LNCAP (cell line): ENCODE data around the gene TOR4A.

Experiments
- TF ChIP-seq, protein P1 (sequence below): fragments of 450-650 bp; IDR thresholded peaks from 2 replicates; pipeline ENCODE4 v1.5.1; 2017; ENCODE audit warnings: mild to moderate bottlenecking

The TOR4A gene

DNA sequence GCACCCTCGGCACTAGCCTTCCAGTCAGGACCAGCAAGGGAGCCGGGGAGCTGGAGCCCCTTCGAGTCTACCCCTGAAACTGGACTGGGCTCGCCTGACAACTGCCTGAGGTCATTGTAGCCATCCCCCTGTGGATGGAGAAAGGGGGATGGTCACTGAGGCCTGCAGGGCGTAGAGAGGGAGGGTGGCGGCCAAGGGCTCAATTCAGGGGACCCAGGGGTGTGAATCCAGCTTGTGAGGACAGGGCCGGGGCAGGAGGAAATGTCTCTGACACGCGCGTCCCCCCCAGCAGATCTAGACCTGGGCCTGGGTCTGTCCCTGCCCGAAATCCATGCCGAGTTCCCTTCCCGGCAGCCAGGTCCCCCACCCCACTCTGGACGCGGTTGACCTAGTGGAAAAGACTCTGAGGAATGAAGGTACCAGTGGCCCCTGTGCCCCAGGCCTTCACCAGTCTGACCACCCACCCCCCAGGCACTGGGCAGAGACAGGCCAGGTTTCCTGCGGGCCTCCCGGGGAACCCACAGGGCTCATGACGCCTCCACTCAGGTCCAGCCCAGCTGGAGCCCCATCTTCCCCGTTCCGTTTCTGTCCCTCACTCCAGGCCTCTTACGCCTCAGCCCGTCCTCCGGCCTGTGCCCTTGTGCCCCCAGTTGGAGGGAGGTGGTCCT is 46.0 kb upstream of the TOR4A start:
- TF ChIP-seq, protein P1, sequence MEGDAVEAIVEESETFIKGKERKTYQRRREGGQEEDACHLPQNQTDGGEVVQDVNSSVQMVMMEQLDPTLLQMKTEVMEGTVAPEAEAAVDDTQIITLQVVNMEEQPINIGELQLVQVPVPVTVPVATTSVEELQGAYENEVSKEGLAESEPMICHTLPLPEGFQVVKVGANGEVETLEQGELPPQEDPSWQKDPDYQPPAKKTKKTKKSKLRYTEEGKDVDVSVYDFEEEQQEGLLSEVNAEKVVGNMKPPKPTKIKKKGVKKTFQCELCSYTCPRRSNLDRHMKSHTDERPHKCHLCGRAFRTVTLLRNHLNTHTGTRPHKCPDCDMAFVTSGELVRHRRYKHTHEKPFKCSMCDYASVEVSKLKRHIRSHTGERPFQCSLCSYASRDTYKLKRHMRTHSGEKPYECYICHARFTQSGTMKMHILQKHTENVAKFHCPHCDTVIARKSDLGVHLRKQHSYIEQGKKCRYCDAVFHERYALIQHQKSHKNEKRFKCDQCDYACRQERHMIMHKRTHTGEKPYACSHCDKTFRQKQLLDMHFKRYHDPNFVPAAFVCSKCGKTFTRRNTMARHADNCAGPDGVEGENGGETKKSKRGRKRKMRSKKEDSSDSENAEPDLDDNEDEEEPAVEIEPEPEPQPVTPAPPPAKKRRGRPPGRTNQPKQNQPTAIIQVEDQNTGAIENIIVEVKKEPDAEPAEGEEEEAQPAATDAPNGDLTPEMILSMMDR, result no peak

DNA sequence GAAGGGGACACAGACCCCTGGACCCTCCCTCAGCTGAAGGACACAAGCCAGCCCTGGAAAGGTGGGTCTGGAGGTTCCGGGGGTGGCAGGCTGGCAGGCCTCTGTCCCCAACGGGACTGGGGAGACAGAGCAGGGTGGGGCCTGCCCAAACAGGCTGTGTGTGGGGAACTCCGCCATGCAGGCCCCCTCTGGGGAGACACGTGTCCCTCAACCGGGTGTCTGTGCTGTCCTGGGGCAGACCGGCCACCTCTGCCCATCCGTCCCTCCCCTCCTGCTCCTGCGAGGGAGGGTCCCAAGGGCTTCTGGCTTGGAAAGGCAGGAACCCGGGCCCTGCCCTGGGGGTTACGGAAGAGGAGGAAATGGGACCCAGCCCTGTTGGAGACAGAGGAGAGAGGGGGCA is 45.4 kb upstream of the TOR4A start:
- TF ChIP-seq, protein P1, result no peak

DNA sequence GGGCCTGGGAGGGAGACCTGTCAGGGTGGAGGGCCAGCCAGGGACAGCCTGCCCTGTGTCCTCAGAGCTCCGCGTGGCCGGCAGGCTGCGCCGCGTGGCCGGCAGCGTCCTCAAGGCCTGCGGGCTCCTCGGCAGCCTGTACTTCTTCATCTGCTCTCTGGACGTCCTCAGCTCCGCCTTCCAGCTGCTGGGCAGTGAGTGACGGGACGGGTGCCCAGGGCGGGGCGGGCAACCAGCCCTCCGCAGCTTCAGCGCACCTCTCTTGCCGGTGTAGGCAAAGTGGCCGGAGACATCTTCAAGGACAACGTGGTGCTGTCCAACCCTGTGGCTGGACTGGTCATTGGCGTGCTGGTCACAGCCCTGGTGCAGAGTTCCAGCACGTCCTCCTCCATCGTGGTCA is 45.0 kb upstream of the TOR4A start:
- TF ChIP-seq, protein P1, result no peak

DNA sequence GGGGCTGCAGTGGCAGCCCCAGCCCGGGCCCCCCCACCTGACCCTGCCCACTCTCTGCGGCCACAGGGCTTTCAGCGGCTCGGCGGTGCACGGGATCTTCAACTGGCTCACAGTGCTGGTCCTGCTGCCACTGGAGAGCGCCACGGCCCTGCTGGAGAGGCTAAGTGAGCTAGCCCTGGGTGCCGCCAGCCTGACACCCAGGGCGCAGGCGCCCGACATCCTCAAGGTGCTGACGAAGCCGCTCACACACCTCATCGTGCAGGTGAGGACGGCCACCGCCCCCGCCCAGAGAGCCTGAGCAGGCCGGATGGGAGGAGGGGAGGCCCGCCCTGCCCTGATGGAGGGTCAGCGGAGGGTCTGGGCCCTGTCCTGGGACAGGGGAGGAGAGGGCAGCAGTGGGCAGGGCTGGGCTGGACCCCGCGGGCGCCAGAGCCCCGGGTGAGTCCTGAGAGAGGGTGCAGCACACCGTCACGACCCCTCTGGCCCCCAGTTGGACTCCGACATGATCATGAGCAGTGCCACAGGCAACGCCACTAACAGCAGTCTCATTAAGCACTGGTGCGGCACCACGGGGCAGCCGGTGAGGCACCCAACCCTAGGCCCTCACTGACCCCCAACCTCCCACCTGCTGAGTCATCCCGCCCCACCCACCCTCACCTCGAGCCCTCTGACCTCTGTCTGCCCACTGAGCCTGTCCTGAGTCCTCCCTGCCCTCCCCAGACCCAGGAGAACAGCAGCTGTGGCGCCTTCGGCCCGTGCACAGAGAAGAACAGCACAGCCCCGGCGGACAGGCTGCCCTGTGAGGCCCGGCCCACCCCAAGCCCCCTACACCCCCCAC is 44.2 kb upstream of the TOR4A start:
- TF ChIP-seq, protein P1, result no peak

DNA sequence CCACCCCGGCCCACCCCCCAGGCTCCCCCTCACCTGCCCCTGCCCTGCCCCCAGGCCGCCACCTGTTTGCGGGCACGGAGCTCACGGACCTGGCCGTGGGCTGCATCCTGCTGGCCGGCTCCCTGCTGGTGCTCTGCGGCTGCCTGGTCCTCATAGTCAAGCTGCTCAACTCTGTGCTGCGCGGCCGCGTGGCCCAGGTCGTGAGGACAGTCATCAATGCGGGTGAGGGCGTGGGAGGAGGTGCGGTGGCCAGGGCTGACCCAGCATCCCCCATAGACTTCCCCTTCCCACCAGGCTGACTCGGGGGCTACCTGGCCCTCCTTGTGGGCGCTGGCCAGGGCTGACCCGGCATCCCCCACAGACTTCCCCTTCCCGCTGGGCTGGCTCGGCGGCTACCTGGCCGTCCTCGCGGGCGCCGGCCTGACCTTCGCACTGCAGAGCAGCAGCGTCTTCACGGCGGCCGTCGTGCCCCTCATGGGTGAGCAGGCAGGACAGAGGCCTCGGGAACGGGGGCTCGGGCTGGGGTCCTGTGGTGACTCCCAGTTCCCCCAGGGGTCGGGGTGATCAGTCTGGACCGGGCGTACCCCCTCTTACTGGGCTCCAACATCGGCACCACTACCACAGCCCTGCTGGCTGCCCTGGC is 43.4 kb upstream of the TOR4A start:
- TF ChIP-seq, protein P1, result no peak

DNA sequence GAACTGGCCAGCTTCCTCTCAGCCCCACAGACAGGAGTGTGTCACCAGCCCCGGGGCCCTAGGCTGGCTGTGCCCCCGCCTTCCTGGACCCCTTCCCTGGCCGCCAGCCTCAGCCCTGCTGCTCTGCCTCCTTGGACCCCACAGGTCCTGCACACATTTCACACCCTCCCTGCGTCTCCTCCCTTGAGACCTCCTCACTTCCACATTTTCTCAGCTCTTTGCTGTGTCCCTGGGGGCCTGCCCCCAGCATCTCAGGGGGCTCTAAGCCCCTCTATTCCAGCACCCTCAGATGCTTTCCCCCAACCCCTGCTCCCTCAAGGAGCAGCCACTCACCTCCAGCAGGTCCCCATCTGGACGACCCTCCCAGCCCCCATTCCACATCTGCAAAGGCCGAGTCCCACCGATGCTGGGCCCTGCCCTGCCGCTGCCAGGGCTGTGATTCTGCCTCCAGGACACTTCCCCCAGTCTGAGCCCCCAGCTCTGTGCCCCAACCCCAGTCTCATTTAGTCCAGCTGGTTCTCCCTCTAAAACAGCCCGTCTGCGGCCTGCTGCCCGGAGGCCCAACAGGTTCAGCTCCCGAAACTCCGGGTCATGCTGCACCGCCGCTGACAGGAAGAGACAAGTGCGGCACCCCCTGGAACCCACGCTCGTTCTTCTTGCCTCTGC is 42.6 kb upstream of the TOR4A start:
- TF ChIP-seq, protein P1, result no peak
